Upper lobe of left lung (tissue), 6 donors: ENCODE data around the gene ENDOD1. TPM values are rescaled to one million over a fixed set of nuclear protein-coding genes. Genes with fewer than 3 reads are reported as not detected.
A peak's percentile ranks its signal among the peaks of the same experiment; 100 is the strongest.

Experiments used
- ATAC-seq, 2 donors: fragments of 200-7000 bp; cut with Tn5 transposase; one replicate each; pipeline ENCODE4 v1.9.1; 2022; ENCODE audit warnings: mild to moderate bottlenecking in 2 of 2, moderate library complexity in 2 of 2; ENCODE audit not compliant: low FRiP score in 2 of 2
- DNase-seq, 2 donors: peaks; one replicate each; pipeline ENCODE4 v3.0.0-alpha.2; 2019 to 2020
- H3K27ac ChIP-seq, 4 donors: fragments of 200-600 bp; sonication (generic); one replicate each; pipeline ENCODE4 v1.5.1; 2016 to 2019
- H3K27me3 ChIP-seq, 4 donors: fragments of 200-600 bp; sonication (generic); one replicate each; pipeline ENCODE4 v1.5.1; 2017 to 2019
- H3K36me3 ChIP-seq, 4 donors: fragments of 200-600 bp; sonication (generic); one replicate each; pipeline ENCODE4 v1.5.1; 2016 to 2019
- H3K4me1 ChIP-seq, 4 donors: fragments of 200-600 bp; sonication (generic); one replicate each; pipeline ENCODE4 v1.5.1; 2018 to 2019
- H3K4me3 ChIP-seq, 4 donors: fragments of 200-600 bp; sonication (generic); one replicate each; pipeline ENCODE4 v1.5.1; 2017 to 2019; ENCODE audit warnings: mild to moderate bottlenecking in 2 of 4, moderate library complexity in 1 of 4
- H3K9me3 ChIP-seq, 4 donors: fragments of 200-600 bp; sonication (generic); one replicate each; pipeline ENCODE4 v1.5.1; 2018 to 2019
- CTCF ChIP-seq, 6 experiments: fragments of 450-650 bp in 4 of 6; fragments of 200-600 bp in 2 of 6; sonication (generic) in 2 of 6; IDR thresholded peaks; one replicate each; pipeline ENCODE4 v1.5.1; 2016 to 2019; ENCODE audit warnings: antibody characterized with exemption in 6 of 6
- EP300 ChIP-seq, 4 donors: sonication (generic); formaldehyde crosslinking; IDR thresholded peaks; one replicate each; pipeline ENCODE4 v1.5.1; 2017; ENCODE audit warnings: antibody characterized with exemption in 4 of 4, control low read depth in 2 of 4
- POLR2A ChIP-seq, 4 donors: fragments of 450-650 bp; IDR thresholded peaks; one replicate each; pipeline ENCODE4 v1.5.1; 2016 to 2017; ENCODE audit warnings: antibody characterized with exemption in 4 of 4, mild to moderate bottlenecking in 2 of 4
- POLR2AphosphoS5 ChIP-seq, 2 donors: sonication (generic); formaldehyde crosslinking; IDR thresholded peaks; one replicate each; pipeline ENCODE4 v1.5.1; 2017; ENCODE audit warnings: antibody characterized with exemption in 2 of 2
- WGBS, 2 donors: methylation state at CpG; one replicate each; pipeline ENCODE4 v1.1.5; 2017 to 2018; 5-methylcytosine and 5-hydroxymethylcytosine counted together
- total RNA-seq, 6 donors: library from RNA; depleted of rRNA in 4 of 6; stranded (reverse); fragments of >200 nt in 4 of 6; gene quantifications; one replicate each; pipeline versions ENCODE4 v1.1.0 to v1.2.1, GENCODE V29; 2016 to 2021
- donor health status: DM: no; HTN: no; CAD: no; lungs with moderate emphysema.
- donor health status: DM: no; HTN: yes; CAD: no; lungs with severe emphysema.

Gene ENDOD1
- total RNA-seq, 6 donors from 2014 or later, result 15.7 to 37.3 (median 27.1) TPM

GRCh38 chr11:95067039-95067840 lies 22.4 kb upstream of the ENDOD1 start:
- DNase-seq, result peak; percentile 69 to 97

GRCh38 chr11:95067841-95068219 lies 21.8 kb upstream of the ENDOD1 start:
- ATAC-seq (peak in 1 of 2 donors; percentile 4), DNase-seq (no peak)
- H3K9me3 ChIP-seq, result no peaks in the 10 kb centered on the region
- H3K27ac ChIP-seq, result peak overlapping the region; percentile 93 to 99 (median 96)
- no peaks in the 10 kb centered on the region for H3K36me3 ChIP-seq
- no peak for TF ChIP-seq POLR2A (IDR thresholded peaks at IDR 0.05)
- no peak for TF ChIP-seq EP300 (IDR thresholded peaks at IDR 0.05)
- TF ChIP-seq CTCF (IDR thresholded peaks at IDR 0.05), result no peak
- no peak for TF ChIP-seq POLR2AphosphoS5 (IDR thresholded peaks at IDR 0.05)
- peak overlapping the region; percentile 63 to 76 (median 70) for H3K4me3 ChIP-seq
- 0 to 2% methylated on average over 16 of the region's 16 CpGs for WGBS, 2 donors
- H3K27me3 ChIP-seq, result no peaks in the 10 kb centered on the region
- H3K4me1 ChIP-seq, result peaks cover 6 to 15% (median 10%) of the 10 kb centered on the region in 4 donors

More at GRCh38 chr11:95067039-95067840, 22.4 kb upstream of the ENDOD1 start:
- no peaks in the 10 kb centered on the region for H3K36me3 ChIP-seq
- 0 to 1% methylated on average over 20 to 41 of the region's 98 CpGs for WGBS, 2 donors
- H3K9me3 ChIP-seq, result no peaks in the 10 kb centered on the region
- peak; percentile 93 to 94 for ATAC-seq
- H3K4me3 ChIP-seq, result peak overlapping the region; percentile 63 to 76 (median 70)
- TF ChIP-seq CTCF (IDR thresholded peaks at IDR 0.05), result peak; percentile 61 to 90 (median 68)
- TF ChIP-seq POLR2A (IDR thresholded peaks at IDR 0.05), result peak in 2 of 4 donors; percentile 78 to 80
- no peak for TF ChIP-seq EP300 (IDR thresholded peaks at IDR 0.05)
- peak; percentile 75 to 87 for TF ChIP-seq POLR2AphosphoS5 (IDR thresholded peaks at IDR 0.05)
- peaks cover 6 to 15% (median 10%) of the 10 kb centered on the region in 4 donors for H3K4me1 ChIP-seq
- no peaks in the 10 kb centered on the region for H3K27me3 ChIP-seq
- H3K27ac ChIP-seq, result peak overlapping the region; percentile 93 to 99 (median 96)

- TF ChIP-seq POLR2A (IDR thresholded peaks at IDR 0.05) (peak in 3 of 4 donors; percentile 71 to 94 (median 88)), POLR2AphosphoS5 (IDR thresholded peaks at IDR 0.05) (peak; percentile 74 to 94), EP300 (IDR thresholded peaks at IDR 0.05) (no peak), CTCF (IDR thresholded peaks at IDR 0.05) (peak in 1 of 6 experiments; percentile 5)
- DNase-seq (peak in 1 of 2 donors; percentile 91), ATAC-seq (peak; percentile 90 to 96)
- no peaks in the 10 kb centered on the region for H3K36me3 ChIP-seq
- H3K27ac ChIP-seq, result peak overlapping the region; percentile 93 to 99 (median 96)
- H3K4me1 ChIP-seq, result peaks cover 6 to 15% (median 10%) of the 10 kb centered on the region in 4 donors
- H3K27me3 ChIP-seq, result no peaks in the 10 kb centered on the region
- H3K9me3 ChIP-seq, result no peaks in the 10 kb centered on the region
- WGBS, 2 donors, result 1 to 5% methylated on average over 5 of the region's 5 CpGs
- peak overlapping the region; percentile 63 to 76 (median 70) for H3K4me3 ChIP-seq
Measured at GRCh38 chr11:95068549-95068948, 21.1 kb upstream of the ENDOD1 start.

GRCh38 chr11:95070471-95070870 lies 19.2 kb upstream of the ENDOD1 start:
- no peak for DNase-seq
- 84 to 91% methylated on average over 1 of the region's 1 CpG for WGBS, 2 donors
- Histone ChIP-seq H3K36me3 (no peaks in the 10 kb centered on the region), H3K4me1 (peaks cover 21 to 29% (median 24%) of the 10 kb centered on the region in 4 donors), H3K4me3 (no peak overlapping the region), H3K9me3 (no peaks in the 10 kb centered on the region), H3K27me3 (no peaks in the 10 kb centered on the region), H3K27ac (no peak overlapping the region)
- TF ChIP-seq EP300 (IDR thresholded peaks at IDR 0.05), result no peak
- no peak for TF ChIP-seq CTCF (IDR thresholded peaks at IDR 0.05)
- TF ChIP-seq POLR2AphosphoS5 (IDR thresholded peaks at IDR 0.05), result no peak
- TF ChIP-seq POLR2A (IDR thresholded peaks at IDR 0.05), result no peak
- ATAC-seq, result no peak
